HEK293 (cell line): ENCODE results near the gene TBC1D9B.
"Not testable (repeated sequence)": the region's sequence is repeated elsewhere in the genome, so short reads cannot be mapped to it uniquely, and the experiment has no call there.

ENCODE experiments used
- CTCF ChIA-PET: fragments of 350-600 bp; formaldehyde crosslinking; extraction: SDS; loops from one replicate; lab custom pipeline; 2021; ENCODE audit warnings: antibody characterized with exemption; lab: Yijun Ruan, JAX
- POLR2A ChIA-PET: fragments of 300-600 bp; formaldehyde crosslinking; extraction: SDS; loops from one replicate; lab custom pipeline; 2020; ENCODE audit warnings: antibody characterized with exemption, inconsistent platforms; lab: Yijun Ruan, JAX
- H3K27ac ChIP-seq: fragments of 200-500 bp; sonication (Bioruptor generic); 2 replicates; pipeline ENCODE4 v1.5.1; 2014; ENCODE audit warnings: low read depth, low read length, control low read depth, inconsistent platforms; ENCODE audit errors: extremely low read depth
- H3K36me3 ChIP-seq, 2 experiments: fragments of 200-500 bp in 1 of 2; sonication (Bioruptor generic) in 1 of 2; 1 replicate in 1 of 2; 2 replicates in 1 of 2; pipeline ENCODE4 v1.5.1; 2014 to 2017; ENCODE audit warnings: inconsistent platforms in 2 of 2, low read length in 2 of 2; ENCODE audit not compliant: control insufficient read depth in 2 of 2, insufficient read depth in 1 of 2
- H3K4me1 ChIP-seq: fragments of 200-500 bp; sonication (Bioruptor generic); 2 replicates; pipeline ENCODE4 v1.5.1; 2014; ENCODE audit warnings: mild to moderate bottlenecking, low read length, inconsistent platforms; ENCODE audit not compliant: control insufficient read depth, insufficient read depth
- H3K4me3 ChIP-seq: 2 replicates; pipeline ENCODE4 v1.5.1; 2011; ENCODE audit warnings: low read depth, mild to moderate bottlenecking, control low read depth, low read length, moderate library complexity
- H3K9me3 ChIP-seq: fragments of 200-500 bp; sonication (Bioruptor generic); 2 replicates; pipeline ENCODE4 v1.5.1; 2014; ENCODE audit warnings: low read depth, low read length, inconsistent platforms; ENCODE audit not compliant: control insufficient read depth, insufficient read depth
- BCL6B ChIP-seq: fragments of 450-650 bp; formaldehyde crosslinking; IDR thresholded peaks from 2 replicates; pipeline ENCODE4 v1.5.1; 2017; ENCODE audit warnings: missing biosample characterization, missing genetic modification characterization
- GLI2 ChIP-seq: fragments of 450-650 bp; formaldehyde crosslinking; IDR thresholded peaks from 2 replicates; pipeline ENCODE4; 2017; ENCODE audit warnings: missing biosample characterization, missing genetic modification characterization, low read depth, borderline replicate concordance
- IKZF3 ChIP-seq: fragments of 450-650 bp; IDR thresholded peaks from 2 replicates; pipeline ENCODE4 v1.5.0; 2018; ENCODE audit warnings: missing biosample characterization, mild to moderate bottlenecking, missing genetic modification characterization, moderate library complexity
- PRDM1 ChIP-seq: fragments of 450-650 bp; formaldehyde crosslinking; IDR thresholded peaks from 2 replicates; pipeline ENCODE4; 2016; ENCODE audit warnings: missing biosample characterization, missing genetic modification characterization
- SP2 ChIP-seq: fragments of 450-650 bp; formaldehyde crosslinking; IDR thresholded peaks from 2 replicates; pipeline ENCODE4 v1.5.1; 2016; ENCODE audit warnings: missing biosample characterization, missing genetic modification characterization
- SP7 ChIP-seq: fragments of 450-650 bp; formaldehyde crosslinking; IDR thresholded peaks from 2 replicates; pipeline ENCODE4 v1.5.1; 2016; ENCODE audit warnings: missing biosample characterization, missing genetic modification characterization
- YY1 ChIP-seq: fragments of 450-650 bp; formaldehyde crosslinking; IDR thresholded peaks from 2 replicates; pipeline ENCODE4 v1.5.1; 2018; ENCODE audit warnings: missing biosample characterization, missing genetic modification characterization
- ZBTB20 ChIP-seq: fragments of 450-650 bp; formaldehyde crosslinking; IDR thresholded peaks from 2 replicates; pipeline ENCODE4 v1.5.1; 2016; ENCODE audit warnings: missing biosample characterization, missing genetic modification characterization
- ZEB2 ChIP-seq: fragments of 450-650 bp; formaldehyde crosslinking; IDR thresholded peaks from 2 replicates; pipeline ENCODE4 v1.5.1; 2016; ENCODE audit warnings: missing biosample characterization, missing genetic modification characterization
- ZFP41 ChIP-seq: fragments of 450-650 bp; formaldehyde crosslinking; IDR thresholded peaks from 2 replicates; pipeline ENCODE4 v1.5.1; 2016; ENCODE audit warnings: missing biosample characterization, missing genetic modification characterization, borderline replicate concordance
- ZIC2 ChIP-seq: fragments of 450-650 bp; formaldehyde crosslinking; IDR thresholded peaks from 2 replicates; pipeline ENCODE4 v1.5.1; 2016; ENCODE audit warnings: missing biosample characterization, missing genetic modification characterization
- ZNF112 ChIP-seq: fragments of 450-650 bp; formaldehyde crosslinking; IDR thresholded peaks from 2 replicates; pipeline ENCODE4 v1.5.0; 2017; ENCODE audit warnings: missing biosample characterization, missing genetic modification characterization
- ZNF138 ChIP-seq: fragments of 450-650 bp; formaldehyde crosslinking; IDR thresholded peaks from 2 replicates; pipeline ENCODE4 v1.5.1; 2016; ENCODE audit warnings: missing biosample characterization, missing genetic modification characterization, borderline replicate concordance
- ZNF416 ChIP-seq: fragments of 450-650 bp; formaldehyde crosslinking; IDR thresholded peaks from 2 replicates; pipeline ENCODE4 v1.5.1; 2016; ENCODE audit warnings: missing biosample characterization, missing genetic modification characterization
- ZNF423 ChIP-seq: fragments of 450-650 bp; formaldehyde crosslinking; IDR thresholded peaks from 2 replicates; pipeline ENCODE4 v1.5.1; 2016; ENCODE audit warnings: missing biosample characterization, missing genetic modification characterization
- ZNF426 ChIP-seq: fragments of 450-650 bp; formaldehyde crosslinking; IDR thresholded peaks from 2 replicates; pipeline ENCODE4 v1.5.1; 2017; ENCODE audit warnings: missing biosample characterization, missing genetic modification characterization, mild to moderate bottlenecking, inconsistent platforms, moderate library complexity
- ZNF513 ChIP-seq: fragments of 450-650 bp; IDR thresholded peaks from 2 replicates; pipeline ENCODE4 v1.5.1; 2018; ENCODE audit warnings: missing biosample characterization, missing genetic modification characterization
- ZNF600 ChIP-seq: fragments of 450-650 bp; formaldehyde crosslinking; IDR thresholded peaks from 2 replicates; pipeline ENCODE4 v1.5.1; 2016; ENCODE audit warnings: missing biosample characterization, missing genetic modification characterization
- ZNF670 ChIP-seq: fragments of 450-650 bp; formaldehyde crosslinking; IDR thresholded peaks from 2 replicates; pipeline ENCODE4 v1.5.1; 2016; ENCODE audit warnings: missing biosample characterization, missing genetic modification characterization, low read depth
- ZNF707 ChIP-seq: fragments of 450-650 bp; formaldehyde crosslinking; IDR thresholded peaks from 2 replicates; pipeline ENCODE4 v1.5.1; 2016; ENCODE audit warnings: missing biosample characterization, missing genetic modification characterization
- ZSCAN18 ChIP-seq: fragments of 450-650 bp; formaldehyde crosslinking; IDR thresholded peaks from 2 replicates; pipeline ENCODE4 v1.5.1; 2016; ENCODE audit warnings: missing biosample characterization, missing genetic modification characterization
- ZSCAN30 ChIP-seq: fragments of 450-650 bp; IDR thresholded peaks from 2 replicates; pipeline ENCODE4 v1.5.1; 2018; ENCODE audit warnings: missing biosample characterization, mild to moderate bottlenecking, missing genetic modification characterization, moderate library complexity

The TBC1D9B gene

GRCh38 chr5:179836225-179837019 is 71.3 kb downstream of the TBC1D9B start:
- peaks cover 4 to 83% of the 10 kb centered on the region in 2 experiments for H3K36me3 ChIP-seq
- no peak overlapping the region for H3K27ac ChIP-seq
- ChIA-PET POLR2A (interaction anchor here (0.8 to 1.6 kb wide), 3 partner anchors 14 to 22 kb away, joined by 3 to 6 read pairs (median 4); partner anchors contain the start of genes MRNIP and SQSTM1), CTCF (no interaction called here)
- H3K4me3 ChIP-seq: no peak overlapping the region
- H3K4me1 ChIP-seq: no peaks in the 10 kb centered on the region
- TF ChIP-seq SP7 (tag by site-specific recombination): no peak
- no peak for TF ChIP-seq ZSCAN18 (tag by site-specific recombination)
- no peak for TF ChIP-seq ZNF426 (tag by site-specific recombination)
- no peak for TF ChIP-seq ZNF670 (tag by site-specific recombination)
- TF ChIP-seq ZNF138 (tag by site-specific recombination): no peak
- TF ChIP-seq ZNF600: 0 out of 2 replicates have a peak, but pooled peaks have one; percentile 47
- TF ChIP-seq ZSCAN30 (tag by site-specific recombination): no peak
- peak; percentile 48; the same call in 1 of the 2 replicates for TF ChIP-seq PRDM1 (tag by site-specific recombination)
- TF ChIP-seq ZNF513: no peak
- TF ChIP-seq ZIC2 (tag by site-specific recombination): peak; percentile 19; the same call in 1 of the 2 replicates
- H3K9me3 ChIP-seq: no peaks in the 10 kb centered on the region

GRCh38 chr5:179834871-179835270 is 72.8 kb downstream of the TBC1D9B start:
- H3K4me1 ChIP-seq, H3K4me3 ChIP-seq, H3K27ac ChIP-seq, CTCF ChIA-PET, POLR2A ChIA-PET, H3K9me3 ChIP-seq: not testable (repeated sequence)
- H3K36me3 ChIP-seq: peaks cover 17 to 85% of the 10 kb centered on the region in 2 experiments

- ChIA-PET CTCF (no interaction called here), POLR2A (no interaction called here)
- no peak overlapping the region for H3K27ac ChIP-seq
- no peak overlapping the region for H3K4me3 ChIP-seq
- H3K4me1 ChIP-seq: no peaks in the 10 kb centered on the region
- TF ChIP-seq ZNF112 (tag by site-specific recombination) (no peak), ZFP41 (tag by site-specific recombination) (no peak), BCL6B (tag by site-specific recombination) (no peak), ZNF707 (no peak), IKZF3 (tag by site-specific recombination) (no peak), SP2 (tag by site-specific recombination) (no peak), ZNF423 (tag by site-specific recombination) (no peak), ZEB2 (no peak), YY1 (tag by site-specific recombination) (no peak), ZNF416 (tag by site-specific recombination) (no peak), GLI2 (no peak), ZBTB20 (no peak)
- peaks cover 22 to 87% of the 10 kb centered on the region in 2 experiments for H3K36me3 ChIP-seq
- H3K9me3 ChIP-seq: no peaks in the 10 kb centered on the region
Measured at GRCh38 chr5:179834120-179834519, 73.6 kb downstream of the TBC1D9B start.
